ENCODE results near the gene NFATC3.

DNA sequence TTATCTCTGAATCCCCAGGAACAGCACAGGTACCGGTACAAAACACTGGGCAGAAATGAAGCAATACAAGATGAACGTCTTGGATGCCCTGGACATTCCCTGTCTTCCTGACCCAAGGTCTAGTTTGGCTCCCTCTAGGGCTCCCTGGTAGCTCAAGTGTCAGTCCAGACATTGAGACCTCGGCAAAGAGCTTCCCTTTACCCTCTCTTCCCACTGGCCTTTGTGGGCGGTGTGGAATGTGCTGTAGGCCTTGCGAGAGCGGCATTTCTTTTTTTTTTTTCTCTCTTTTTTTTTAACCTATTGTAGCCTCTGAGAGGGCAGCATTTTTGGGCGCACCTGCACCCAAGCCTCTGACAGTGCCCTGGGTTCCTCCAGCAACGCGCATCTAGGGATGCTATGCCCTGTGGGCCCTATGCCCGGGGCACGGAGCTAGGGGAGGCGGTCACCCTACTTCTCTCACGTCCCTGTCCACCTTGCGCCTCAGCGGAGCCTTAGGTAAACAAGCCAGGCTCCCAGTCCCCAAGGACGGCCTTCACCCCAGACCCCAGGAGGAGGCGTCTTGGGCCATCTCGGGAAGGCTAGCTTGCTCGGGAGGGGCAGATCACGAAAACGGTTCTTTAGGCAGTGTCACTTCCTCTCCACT is 1.2 kb upstream of the NFATC3 start:
- no peak for TF ChIP-seq CTCF (IDR thresholded peaks at IDR 0.05)
- TF ChIP-seq POLR2A (IDR thresholded peaks at IDR 0.05): no peak

Measured in sigmoid colon (tissue), 3 donors.